ENCODE measurements around the gene LILRB5. TPM values are rescaled to one million over a fixed set of nuclear protein-coding genes. Genes with fewer than 3 reads are reported as not detected.

LILRB5 gene
- total and polyA plus RNA-seq, 9 of the 15 experiments (the other 6 are each of a cell fraction or from before 2014, with no cell fraction given) = not detected

- TF ChIP-seq VEZF1 (CRISPR knock-in tag; IDR thresholded peaks at IDR 0.05) = peak; percentile 72
- TF ChIP-seq CTCFL (IDR thresholded peaks at IDR 0.05; ENCODE audit: borderline replicate concordance, insufficient read depth, low read depth, low read length, poor library complexity, severe bottlenecking) = no peak
- peak; percentile 65; the same call in 1 of the 2 replicates for TF ChIP-seq HLTF (IDR thresholded peaks at IDR 0.05)
- no peak for TF ChIP-seq BRF2 (IDR thresholded peaks at IDR 0.05; ENCODE audit: borderline replicate concordance, insufficient read depth, insufficient read length)
- peak; percentile 82 for TF ChIP-seq JUND (IDR thresholded peaks at IDR 0.05; ENCODE audit: borderline replicate concordance, low read depth, low read length)
- peak; percentile 79; the same call in 2 of the 3 replicates for TF ChIP-seq JUND (tag; IDR thresholded peaks at IDR 0.05; ENCODE audit: borderline replicate concordance, low read depth, low read length)
- peak; percentile 63 for TF ChIP-seq RBFOX2 (IDR thresholded peaks at IDR 0.05; ENCODE audit: low read depth, low read length)
- no peak for TF ChIP-seq ARID3B (CRISPR knock-in tag; IDR thresholded peaks at IDR 0.05; ENCODE audit: borderline replicate concordance)
- TF ChIP-seq ZNF3 (CRISPR knock-in tag; IDR thresholded peaks at IDR 0.05) = no peak
- no peak for TF ChIP-seq NFYB (IDR thresholded peaks at IDR 0.05; ENCODE audit: extremely low read depth, insufficient read length)
- no peak for TF ChIP-seq CHD4 (IDR thresholded peaks at IDR 0.05; ENCODE audit: insufficient read depth, insufficient replicate concordance, low read depth, low read length, poor library complexity, severe bottlenecking)
- TF ChIP-seq MEIS2 (IDR thresholded peaks at IDR 0.05; ENCODE audit: partially characterized antibody) = peak; percentile 58
- no peak for TF ChIP-seq MCM3 (IDR thresholded peaks at IDR 0.05)
- no peak for TF ChIP-seq PHF20 (IDR thresholded peaks at IDR 0.05; ENCODE audit: partially characterized antibody)
- no peak; the same call in 1 of the 2 replicates for TF ChIP-seq ZSCAN29 (IDR thresholded peaks at IDR 0.05)
- no peak for TF ChIP-seq ZNF277 (CRISPR knock-in tag; IDR thresholded peaks at IDR 0.05; ENCODE audit: borderline replicate concordance)
- TF ChIP-seq ELK1 (CRISPR knock-in tag; IDR thresholded peaks at IDR 0.05) = no peak
- TF ChIP-seq BRD4 (IDR thresholded peaks at IDR 0.05) = no peak
Measured at GRCh38 chr19:54207983-54208783, 48.9 kb downstream of the LILRB5 start (continued).
